Tibial nerve (tissue), 4 donors: ENCODE measurements around the gene BARD1. TPM values are rescaled to one million over a fixed set of nuclear protein-coding genes. Genes with fewer than 3 reads are reported as not detected.
"Not testable (repeated sequence)": the region's sequence is repeated elsewhere in the genome, so short reads cannot be mapped to it uniquely, and the experiment has no call there.

Experiments
- DNase-seq, 2 donors: peaks; one replicate each; pipeline ENCODE4 v3.0.0-alpha.2; 2019; ENCODE audit warnings: low spot score in 2 of 2
- H3K27ac ChIP-seq, 4 donors: fragments of 200-600 bp; sonication (generic) in 3 of 4; one replicate each; pipeline ENCODE4 v1.5.1; 2017 to 2019; ENCODE audit warnings: mild to moderate bottlenecking in 1 of 4
- H3K27me3 ChIP-seq, 2 donors: fragments of 200-600 bp; sonication (generic) in 1 of 2; one replicate each; pipeline versions ENCODE4 v1.5.1 to v1.6.0; 2017 to 2019
- H3K36me3 ChIP-seq, 3 donors: fragments of 200-600 bp; sonication (generic); one replicate each; pipeline ENCODE4 v1.5.1; 2018 to 2019
- H3K4me1 ChIP-seq, 4 donors: fragments of 200-600 bp; sonication (generic) in 3 of 4; one replicate each; pipeline ENCODE4 v1.5.1; 2017 to 2019
- H3K4me3 ChIP-seq, 4 donors: fragments of 200-600 bp; sonication (generic) in 3 of 4; one replicate each; pipeline ENCODE4 v1.5.1; 2017 to 2019; ENCODE audit warnings: mild to moderate bottlenecking in 1 of 4, moderate library complexity in 1 of 4
- H3K9me3 ChIP-seq, 4 donors: fragments of 200-600 bp; sonication (generic) in 3 of 4; one replicate each; pipeline ENCODE4 v1.5.1; 2017 to 2019
- EP300 ChIP-seq, 2 donors: sonication (generic); formaldehyde crosslinking; IDR thresholded peaks; one replicate each; pipeline ENCODE4 v1.6.1; 2017; ENCODE audit warnings: antibody characterized with exemption in 2 of 2, mild to moderate bottlenecking in 1 of 2
- POLR2A ChIP-seq, 2 donors: fragments of 450-650 bp; IDR thresholded peaks; one replicate each; pipeline ENCODE4 v1.6.1; 2017; ENCODE audit warnings: antibody characterized with exemption in 2 of 2, mild to moderate bottlenecking in 2 of 2, moderate library complexity in 2 of 2
- WGBS, 2 donors: methylation state at CpG; one replicate each; pipeline ENCODE4 v1.1.5; 2018; 5-methylcytosine and 5-hydroxymethylcytosine counted together
- total RNA-seq, 4 donors: library from RNA; depleted of rRNA; stranded (reverse); fragments of >200 nt; gene quantifications; one replicate each; pipeline ENCODE4 v1.1.0, GENCODE V29; 2016
- TF ChIP-seq, protein P1 (sequence below), 5 experiments: fragments of 200-600 bp in 3 of 5; fragments of 450-650 bp in 2 of 5; sonication (generic) in 3 of 5; IDR thresholded peaks; one replicate each; pipeline ENCODE4 v1.5.1; 2016 to 2019; ENCODE audit warnings: antibody characterized with exemption in 5 of 5, mild to moderate bottlenecking in 3 of 5, moderate library complexity in 2 of 5

Gene BARD1
- total RNA-seq, 4 donors from 2014 or later: 11.1 to 16.0 (median 11.1) TPM

DNA sequence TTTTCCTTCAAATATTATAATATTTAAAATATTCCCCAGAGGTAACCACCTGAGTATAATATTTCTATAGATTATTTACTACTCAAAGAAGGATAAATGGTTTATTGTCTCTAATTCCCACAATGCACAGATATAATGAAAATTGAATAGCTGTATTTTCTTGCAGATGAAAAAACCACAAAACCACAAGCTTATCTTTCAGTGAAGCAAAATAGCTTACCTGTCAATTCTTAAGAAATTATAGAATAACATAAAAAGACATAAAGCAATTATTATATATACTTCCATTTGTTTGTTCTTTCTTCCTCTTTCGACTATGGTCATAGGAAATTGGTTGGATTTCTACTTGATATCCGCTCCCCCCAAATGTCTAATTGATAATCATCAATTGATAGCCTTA, 98.8 kb downstream of the BARD1 start:
- no peak for DNase-seq
- no peak overlapping the region for H3K27ac ChIP-seq
- H3K4me1 ChIP-seq: no peaks in the 10 kb centered on the region
- no peaks in the 10 kb centered on the region for H3K36me3 ChIP-seq
- TF ChIP-seq POLR2A (IDR thresholded peaks at IDR 0.05): no peak
- TF ChIP-seq, protein P1, sequence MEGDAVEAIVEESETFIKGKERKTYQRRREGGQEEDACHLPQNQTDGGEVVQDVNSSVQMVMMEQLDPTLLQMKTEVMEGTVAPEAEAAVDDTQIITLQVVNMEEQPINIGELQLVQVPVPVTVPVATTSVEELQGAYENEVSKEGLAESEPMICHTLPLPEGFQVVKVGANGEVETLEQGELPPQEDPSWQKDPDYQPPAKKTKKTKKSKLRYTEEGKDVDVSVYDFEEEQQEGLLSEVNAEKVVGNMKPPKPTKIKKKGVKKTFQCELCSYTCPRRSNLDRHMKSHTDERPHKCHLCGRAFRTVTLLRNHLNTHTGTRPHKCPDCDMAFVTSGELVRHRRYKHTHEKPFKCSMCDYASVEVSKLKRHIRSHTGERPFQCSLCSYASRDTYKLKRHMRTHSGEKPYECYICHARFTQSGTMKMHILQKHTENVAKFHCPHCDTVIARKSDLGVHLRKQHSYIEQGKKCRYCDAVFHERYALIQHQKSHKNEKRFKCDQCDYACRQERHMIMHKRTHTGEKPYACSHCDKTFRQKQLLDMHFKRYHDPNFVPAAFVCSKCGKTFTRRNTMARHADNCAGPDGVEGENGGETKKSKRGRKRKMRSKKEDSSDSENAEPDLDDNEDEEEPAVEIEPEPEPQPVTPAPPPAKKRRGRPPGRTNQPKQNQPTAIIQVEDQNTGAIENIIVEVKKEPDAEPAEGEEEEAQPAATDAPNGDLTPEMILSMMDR (IDR thresholded peaks at IDR 0.05): no peak
- no peak for TF ChIP-seq EP300 (IDR thresholded peaks at IDR 0.05)
- H3K4me3 ChIP-seq: no peak overlapping the region
- WGBS, 2 donors: 93 to 94% methylated on average over 2 of the region's 2 CpGs
- no peaks in the 10 kb centered on the region for H3K9me3 ChIP-seq
- H3K27me3 ChIP-seq: no peaks in the 10 kb centered on the region

DNA sequence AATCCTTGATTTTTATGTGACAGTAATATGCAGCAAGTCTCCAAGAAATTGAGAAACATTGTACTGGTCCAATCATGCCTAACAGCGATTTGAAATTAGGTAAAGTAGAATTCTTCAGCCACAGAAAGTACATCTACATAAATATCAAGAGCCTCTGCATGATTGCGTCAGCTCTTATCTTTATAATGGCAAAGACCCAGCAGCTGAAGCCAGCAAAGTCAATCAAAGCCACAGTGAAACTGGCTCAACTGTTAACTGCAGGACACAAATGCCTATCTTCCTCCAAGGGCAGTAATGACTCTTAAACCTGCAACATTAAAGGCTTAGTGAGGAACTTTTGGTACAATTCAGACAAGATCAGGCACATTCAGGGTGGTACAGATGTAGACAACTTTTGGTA, 102.5 kb downstream of the BARD1 start:
- no peaks in the 10 kb centered on the region for H3K27me3 ChIP-seq
- H3K27ac ChIP-seq: no peak overlapping the region
- no peaks in the 10 kb centered on the region for H3K4me1 ChIP-seq
- 37 to 48% methylated on average over 2 of the region's 2 CpGs for WGBS, 2 donors
- TF ChIP-seq, protein P1 (IDR thresholded peaks at IDR 0.05): no peak
- TF ChIP-seq POLR2A (IDR thresholded peaks at IDR 0.05) (no peak), EP300 (IDR thresholded peaks at IDR 0.05) (no peak)
- no peak for DNase-seq
- H3K36me3 ChIP-seq: no peaks in the 10 kb centered on the region
- no peak overlapping the region for H3K4me3 ChIP-seq
- H3K9me3 ChIP-seq: peaks cover 0 to 6% (median 0%) of the 10 kb centered on the region in 4 donors

DNA sequence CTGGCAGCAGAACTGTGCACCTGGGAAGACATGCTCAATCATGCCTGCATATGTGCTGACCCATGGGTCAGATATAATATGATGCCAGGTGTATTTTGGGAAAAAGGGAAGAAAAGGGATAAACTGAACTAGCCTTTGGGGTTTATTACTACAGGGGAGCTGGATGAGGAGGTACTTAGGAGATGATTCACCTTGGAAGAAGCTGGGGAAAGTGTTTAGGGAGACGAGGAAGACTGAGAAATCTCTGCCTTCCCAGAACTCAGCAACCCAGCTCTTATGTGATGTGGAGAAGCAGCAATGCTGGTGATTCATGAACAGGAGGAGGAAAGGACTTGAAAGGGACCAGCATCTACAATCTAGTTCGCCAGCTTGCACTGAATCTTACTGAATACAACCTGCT, 110.2 kb downstream of the BARD1 start:
- no peak for DNase-seq
- H3K9me3 ChIP-seq: peaks cover 0 to 23% (median 2%) of the 10 kb centered on the region in 4 donors
- WGBS, 2 donors: 39 to 43% methylated on average over 2 of the region's 2 CpGs
- no peaks in the 10 kb centered on the region for H3K4me1 ChIP-seq
- H3K27me3 ChIP-seq: no peaks in the 10 kb centered on the region
- TF ChIP-seq POLR2A (IDR thresholded peaks at IDR 0.05): no peak
- TF ChIP-seq EP300 (IDR thresholded peaks at IDR 0.05): no peak
- TF ChIP-seq, protein P1 (IDR thresholded peaks at IDR 0.05): no peak
- no peak overlapping the region for H3K4me3 ChIP-seq
- H3K36me3 ChIP-seq: no peaks in the 10 kb centered on the region
- no peak overlapping the region for H3K27ac ChIP-seq

DNA sequence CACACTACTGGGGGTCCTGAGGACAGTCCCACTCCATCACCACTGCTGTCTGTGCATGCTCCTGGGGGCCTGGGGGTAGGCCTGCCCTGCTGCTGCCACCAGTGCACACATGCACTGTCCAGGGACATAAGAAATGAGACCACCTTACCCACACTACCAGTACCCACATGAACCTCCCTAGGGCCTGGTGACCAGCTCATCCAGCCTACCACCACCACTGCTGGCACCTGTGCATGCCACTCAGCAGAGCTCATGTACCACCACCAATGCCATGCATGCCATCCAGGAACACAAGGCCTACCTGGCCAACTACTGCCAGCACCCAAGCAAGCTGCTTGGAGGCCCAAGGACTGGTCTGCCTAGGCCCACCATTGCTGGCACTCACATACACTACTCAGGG, 112.8 kb downstream of the BARD1 start:
- Histone ChIP-seq H3K27me3 (no peaks in the 10 kb centered on the region), H3K9me3 (peaks cover 0 to 26% (median 2%) of the 10 kb centered on the region in 4 donors), H3K27ac (no peak overlapping the region), H3K4me3 (no peak overlapping the region), H3K4me1 (no peaks in the 10 kb centered on the region), H3K36me3 (no peaks in the 10 kb centered on the region)
- TF ChIP-seq, protein P1 (IDR thresholded peaks at IDR 0.05): no peak
- no peak for TF ChIP-seq POLR2A (IDR thresholded peaks at IDR 0.05)
- no peak for TF ChIP-seq EP300 (IDR thresholded peaks at IDR 0.05)
- no peak for DNase-seq

DNA sequence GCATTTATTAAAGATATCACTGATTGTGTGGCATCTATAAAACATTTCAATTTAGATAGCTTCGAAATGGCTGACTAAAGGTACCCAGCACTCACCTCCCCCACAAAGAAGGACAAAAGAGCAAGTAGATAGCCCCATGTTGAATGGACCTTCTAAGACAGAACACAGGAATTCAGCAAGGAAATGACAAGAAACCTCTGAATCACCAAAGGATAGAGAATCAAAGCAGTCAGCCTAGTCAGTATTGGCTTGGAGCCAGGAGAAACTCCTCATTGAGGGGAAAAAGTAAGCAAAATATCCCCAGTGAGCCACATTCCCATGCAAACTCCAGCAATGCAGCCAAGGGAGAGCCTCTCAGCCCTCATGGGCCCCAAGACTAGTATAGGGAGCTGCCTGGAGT, 113.7 kb downstream of the BARD1 start:
- no peaks in the 10 kb centered on the region for H3K27me3 ChIP-seq
- TF ChIP-seq, protein P1 (IDR thresholded peaks at IDR 0.05): no peak
- TF ChIP-seq POLR2A (IDR thresholded peaks at IDR 0.05) (no peak), EP300 (IDR thresholded peaks at IDR 0.05) (no peak)
- no peaks in the 10 kb centered on the region for H3K36me3 ChIP-seq
- H3K27ac ChIP-seq: no peak overlapping the region
- 84 to 93% methylated on average over 1 of the region's 1 CpG for WGBS, 2 donors
- H3K4me3 ChIP-seq: no peak overlapping the region
- peaks cover 0 to 17% (median under 1%) of the 10 kb centered on the region in 4 donors for H3K9me3 ChIP-seq
- DNase-seq: no peak
- no peaks in the 10 kb centered on the region for H3K4me1 ChIP-seq

DNA sequence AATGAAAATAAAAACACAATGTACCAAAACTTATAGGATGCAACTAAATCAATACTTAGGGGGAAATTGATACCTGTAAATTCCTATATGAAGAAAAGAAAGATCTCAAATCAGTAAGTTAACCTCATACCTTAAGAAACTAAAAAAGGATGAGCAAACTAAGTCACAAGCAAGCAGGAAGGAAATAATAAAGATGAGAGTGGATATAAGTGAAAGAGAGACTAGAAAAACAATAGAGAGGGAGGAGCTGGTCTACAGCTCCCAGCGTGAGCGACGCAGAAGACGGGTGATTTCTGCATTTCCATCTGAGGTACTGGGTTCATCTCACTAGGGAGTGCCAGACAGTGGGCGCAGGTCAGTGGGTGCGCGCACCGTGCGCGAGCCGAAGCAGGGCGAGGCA, 125.9 kb downstream of the BARD1 start:
- H3K27ac ChIP-seq, H3K4me3 ChIP-seq, H3K36me3 ChIP-seq, H3K4me1 ChIP-seq, H3K27me3 ChIP-seq, DNase-seq: not testable (repeated sequence)
- WGBS, 2 donors: 16 to 17% methylated on average over 6 to 9 of the region's 12 CpGs
- H3K9me3 ChIP-seq: peaks cover 0 to 10% (median 0%) of the 10 kb centered on the region in 4 donors
